HG03460 (cell line): ENCODE measurements around the gene KRT3.

Experiments used
- ATAC-seq: cut with Tn5 transposase; IDR thresholded peaks from one replicate; pipeline ENCODE4 v1.9.1; 2021; ENCODE audit not compliant: unreplicated experiment

The KRT3 gene

DNA sequence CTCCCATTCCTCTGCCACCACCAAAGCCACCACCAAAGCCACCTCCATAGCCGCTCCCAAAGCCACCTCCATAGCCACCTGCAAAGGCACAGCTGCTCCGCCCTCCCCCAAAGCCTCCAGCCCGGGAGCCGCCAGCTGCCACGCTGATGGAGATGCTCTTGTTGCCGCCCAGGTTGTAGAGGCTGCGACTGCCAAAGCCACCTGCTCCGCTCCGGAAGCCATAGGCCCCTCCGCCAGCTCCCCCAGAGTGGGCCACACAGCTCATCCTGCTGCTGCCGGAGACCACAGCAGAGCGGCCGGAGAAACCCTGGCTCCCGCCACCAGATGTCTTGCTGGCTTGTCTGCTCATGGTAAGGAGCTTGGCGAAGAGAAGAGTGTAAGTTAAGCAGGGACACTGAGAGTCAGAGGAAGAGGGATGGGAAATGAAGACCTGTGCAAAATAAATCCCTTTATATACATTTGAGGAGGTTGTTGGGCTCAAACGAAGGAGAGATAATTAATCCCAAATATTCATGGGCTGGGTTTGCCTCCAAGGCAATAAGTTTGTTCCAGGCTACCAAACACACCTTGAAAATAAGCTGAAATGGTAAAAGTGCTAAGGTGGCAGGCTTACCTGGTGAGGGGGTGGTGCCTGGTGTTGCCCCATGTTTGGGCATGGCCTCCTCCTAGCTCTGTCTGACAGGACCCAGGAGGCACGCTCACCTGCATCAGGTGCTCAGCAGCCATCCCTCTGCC is at the start of gene KRT3:
KRT3 (minus strand) TSS at position 424 of the 735 bp plus-strand sequence; CDS start at position 349, 75 bp downstream.
- ATAC-seq, result no peak

DNA sequence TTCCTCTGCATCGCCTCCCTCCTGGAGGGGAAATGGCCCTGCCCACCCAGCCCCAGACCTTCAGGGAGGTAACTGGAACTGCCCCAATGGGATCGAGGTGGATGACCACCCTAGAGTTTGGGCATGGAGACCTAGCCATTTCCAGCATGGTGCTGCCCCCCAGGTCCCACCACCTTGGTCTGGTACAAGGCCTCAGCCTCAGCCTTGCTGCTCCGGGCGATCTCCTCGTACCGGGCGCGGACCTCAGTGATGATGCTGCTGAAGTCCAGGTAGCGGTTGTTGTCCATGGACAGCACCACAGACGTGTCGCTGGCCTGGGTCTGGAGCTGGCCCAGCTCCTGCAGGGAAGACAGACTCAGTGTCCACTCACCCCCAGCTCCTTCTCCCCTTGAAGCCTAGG is 48.5 kb upstream of the KRT3 start:
- no peak for ATAC-seq

DNA sequence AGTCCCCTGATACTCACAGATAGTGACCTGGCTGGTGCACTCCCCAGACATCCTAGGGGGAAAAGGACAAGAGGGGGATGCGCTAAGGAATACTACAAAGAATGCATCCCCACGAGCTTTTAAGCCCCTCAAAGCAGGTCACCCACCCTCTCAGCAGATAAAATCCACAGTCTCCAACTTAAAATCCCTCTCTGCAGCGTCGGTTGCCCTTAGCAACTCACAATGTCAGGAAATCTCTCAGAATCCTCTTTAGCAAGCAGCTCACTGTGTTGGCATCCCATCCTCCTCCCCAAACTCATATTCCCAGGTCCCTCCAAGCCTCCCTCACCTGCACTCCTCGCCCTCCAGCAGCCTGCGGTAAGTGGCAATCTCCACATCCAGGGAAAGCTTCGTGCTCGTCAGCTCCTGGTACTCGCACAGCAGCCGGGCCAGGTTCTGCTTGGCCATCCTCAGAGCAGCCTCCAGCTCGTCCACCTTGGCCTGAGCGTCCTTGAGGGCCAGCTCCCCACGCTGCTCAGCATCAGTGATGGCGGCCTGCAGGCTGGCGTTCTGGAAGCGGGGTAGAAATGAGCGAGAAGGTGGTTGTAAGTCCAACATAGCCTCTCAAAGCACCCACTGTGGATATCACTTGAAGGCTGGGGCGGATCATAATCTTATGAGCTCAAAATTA is 43.7 kb upstream of the KRT3 start:
- no peak for ATAC-seq

DNA sequence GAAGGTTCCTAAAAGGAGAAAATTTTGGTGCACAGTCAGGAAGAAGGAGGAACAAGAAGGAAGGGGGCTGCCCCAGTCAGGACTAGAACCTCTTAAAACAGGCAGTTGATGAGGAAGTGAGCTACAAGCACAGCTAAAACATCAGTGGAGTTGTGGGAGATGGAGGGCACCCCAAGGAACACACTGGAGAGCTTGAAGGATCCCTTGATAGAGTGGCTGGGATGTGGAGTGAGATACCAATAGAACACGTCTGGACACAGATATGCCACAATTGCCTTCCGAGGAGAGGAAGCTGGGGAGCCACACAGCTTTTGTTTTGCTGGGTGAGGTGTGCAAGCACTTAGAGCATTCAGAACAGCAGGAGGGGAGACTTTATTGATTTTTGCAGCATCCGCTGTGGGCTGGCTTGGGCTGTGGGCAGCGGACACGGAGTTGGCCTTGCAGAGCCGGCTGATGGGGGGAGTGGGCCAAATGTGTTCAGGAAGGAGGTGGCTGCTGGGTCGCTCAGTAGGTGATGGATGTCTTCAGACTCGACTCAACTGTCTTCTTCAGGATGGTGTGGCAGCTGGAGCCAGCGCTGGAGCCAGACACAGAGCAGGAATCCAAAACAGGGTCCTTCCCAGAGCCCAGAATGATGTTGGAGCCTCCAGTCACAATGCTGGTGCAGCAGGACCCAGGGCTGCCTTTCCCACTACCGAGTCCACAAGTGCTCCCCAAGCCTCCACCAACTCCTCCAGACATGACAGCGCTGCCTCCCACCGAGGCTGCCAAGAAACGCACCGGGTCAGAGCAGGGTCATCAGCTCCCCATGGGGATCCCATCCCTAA is 42.9 kb upstream of the KRT3 start:
- no peak for ATAC-seq

- ATAC-seq, result no peak
Measured at GRCh38 chr12:52837781-52838608, 42.1 kb upstream of the KRT3 start.

DNA sequence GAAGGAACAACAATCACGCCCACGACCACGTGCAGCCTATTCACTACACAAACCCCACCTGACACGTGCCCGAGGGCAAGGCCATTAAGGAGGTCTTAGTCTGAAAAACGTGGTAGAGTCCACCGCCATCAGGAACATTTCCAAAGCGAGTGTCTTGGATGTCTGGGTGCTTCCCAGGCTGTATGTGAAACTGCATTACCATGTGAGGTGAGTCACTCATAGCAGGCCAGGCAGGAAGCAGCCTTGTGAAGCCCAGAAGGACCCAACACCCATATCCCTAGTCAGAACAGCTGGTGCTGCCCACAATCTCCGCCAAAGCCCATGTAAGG is 41.5 kb upstream of the KRT3 start:
- ATAC-seq, result no peak

- ATAC-seq, result no peak
Measured at GRCh38 chr12:52836491-52837412, 40.8 kb upstream of the KRT3 start.

GRCh38 chr12:52836042-52836466 is 40.1 kb upstream of the KRT3 start:
- no peak for ATAC-seq

- no peak for ATAC-seq
Measured at GRCh38 chr12:52835271-52836041, 39.5 kb upstream of the KRT3 start.

DNA sequence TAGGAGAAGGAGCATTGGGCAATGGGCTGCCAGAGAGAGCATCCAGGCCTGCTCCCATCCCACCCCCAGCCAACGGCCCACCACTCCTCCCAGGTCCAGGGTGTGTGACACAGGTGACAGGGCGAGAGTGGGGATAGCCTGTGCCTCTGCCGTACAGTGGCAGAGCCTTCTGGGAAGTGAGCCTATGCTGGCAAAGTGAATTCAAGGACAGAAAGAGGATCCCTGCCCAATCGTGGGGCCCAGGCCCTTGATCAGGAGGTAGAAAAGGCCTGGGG is 38.7 kb upstream of the KRT3 start:
- no peak for ATAC-seq

GRCh38 chr12:52833922-52834726 is 38.2 kb upstream of the KRT3 start, which contains the start of gene KRT79:
Gene KRT79, minus strand, starts transcription at chr12:52834311. Its CDS starts 51 bp downstream, at chr12:52834260.
- no peak for ATAC-seq

DNA sequence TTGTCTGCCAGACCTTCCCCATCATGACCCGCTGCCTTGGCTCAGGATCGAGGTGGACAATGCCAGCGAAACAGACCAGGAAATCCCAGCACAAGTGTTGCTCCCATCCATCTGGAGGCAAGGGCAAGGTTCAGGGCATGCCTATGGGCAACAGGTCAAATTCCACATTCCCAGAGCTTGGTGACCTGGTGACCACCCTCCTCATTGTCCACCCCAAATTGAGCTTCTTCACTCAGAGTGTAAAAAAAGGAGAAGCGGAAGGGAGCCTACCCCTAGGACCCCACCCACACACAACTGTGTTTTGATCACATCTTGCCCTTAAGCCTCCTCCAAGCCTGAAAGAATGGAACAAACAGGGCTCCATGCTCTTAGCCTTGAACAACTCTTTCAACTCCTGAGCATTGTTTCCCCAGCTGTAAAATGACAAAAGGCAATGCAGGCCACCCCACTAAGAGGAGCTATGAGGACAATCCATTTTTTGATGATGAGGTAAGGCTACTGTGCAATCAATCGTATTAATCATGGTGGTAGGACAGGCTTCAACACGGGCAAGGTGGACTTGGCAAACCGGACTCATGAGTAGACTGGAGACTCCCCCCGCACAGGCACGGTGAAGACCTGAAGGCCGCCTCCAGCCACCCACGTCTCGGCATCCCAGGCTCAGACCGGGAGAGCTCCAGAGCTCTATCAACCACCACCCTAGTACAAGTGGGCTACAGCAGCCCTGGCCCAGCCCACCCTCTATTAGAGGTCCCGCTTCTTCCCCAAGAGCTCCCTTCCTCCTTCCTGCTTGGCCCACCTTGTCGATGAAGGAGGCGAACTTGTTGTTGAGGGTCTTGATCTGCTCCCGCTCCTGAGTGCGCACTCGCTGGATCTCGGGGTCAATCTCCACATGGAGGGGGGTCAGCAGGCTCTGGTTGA is 37.3 kb upstream of the KRT3 start:
- no peak for ATAC-seq

GRCh38 chr12:52832451-52832850 is 36.5 kb upstream of the KRT3 start:
- ATAC-seq, result no peak

DNA sequence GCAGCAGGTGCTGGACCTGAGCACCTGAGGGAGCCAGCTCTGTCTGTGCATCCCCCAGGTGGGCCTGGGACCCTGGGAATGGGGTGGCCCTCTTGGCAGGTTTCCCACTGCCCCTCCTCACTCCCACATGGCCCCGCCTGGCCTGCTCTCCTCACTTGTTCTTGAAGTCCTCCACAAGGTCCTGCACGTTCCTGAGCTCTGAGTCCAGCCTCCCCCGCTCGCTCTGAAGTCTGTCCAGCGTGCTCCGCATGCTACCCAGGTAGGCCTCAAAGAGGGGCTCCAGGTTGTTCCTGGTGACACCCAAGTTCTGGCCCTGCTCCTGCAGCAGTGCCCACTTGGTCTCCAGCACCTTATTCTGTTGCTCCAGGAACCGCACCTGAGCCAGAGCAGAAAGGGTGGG is 35.3 kb upstream of the KRT3 start:
- no peak for ATAC-seq

DNA sequence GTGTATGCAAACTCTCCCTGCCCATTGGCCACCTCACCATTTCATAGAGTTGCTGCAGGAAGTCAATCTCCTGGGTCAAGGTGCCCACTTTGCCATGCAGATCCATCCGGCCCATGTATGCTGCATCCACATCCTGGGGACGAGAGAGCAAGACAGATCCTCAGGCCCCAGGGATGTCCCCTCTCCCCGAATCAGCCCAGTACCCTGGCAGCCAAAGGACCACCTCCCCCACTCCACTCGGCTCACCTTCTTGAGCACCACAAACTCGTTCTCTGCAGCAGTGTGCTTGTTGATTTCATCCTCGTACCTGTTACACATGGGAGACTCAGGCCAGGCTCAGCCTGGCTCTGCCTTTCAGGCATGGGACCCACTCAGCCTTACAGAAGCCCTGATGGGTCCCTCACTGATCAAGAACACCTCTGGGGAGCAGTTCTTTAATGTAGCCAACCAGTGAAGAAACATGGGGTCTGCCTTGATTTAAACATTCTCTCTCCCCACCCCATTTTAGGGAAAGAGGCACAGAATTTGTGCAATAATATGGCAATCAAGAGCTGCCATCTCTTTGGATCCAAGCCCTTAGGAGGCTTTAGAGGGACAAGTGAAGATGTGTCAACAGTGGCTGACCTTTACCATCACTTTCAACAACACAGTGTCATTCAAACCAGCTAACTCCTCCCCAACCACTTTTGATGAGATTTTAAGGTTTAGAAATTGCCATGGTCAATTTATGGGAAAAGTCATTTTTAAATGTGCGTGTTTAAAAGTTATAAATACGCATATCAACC is 34.3 kb upstream of the KRT3 start:
- no peak for ATAC-seq

- ATAC-seq, result no peak
Measured at GRCh38 chr12:52828591-52829021, 32.7 kb upstream of the KRT3 start.

GRCh38 chr12:52828156-52828555 is 32.2 kb upstream of the KRT3 start:
- no peak for ATAC-seq
